Fibroblast of villous mesenchyme (primary cell): Measurements from ENCODE around the gene CD99. TPM values are rescaled to one million over a fixed set of nuclear protein-coding genes. Genes with fewer than 3 reads are reported as not detected.

Experiments used
- DNase-seq: peaks from one replicate; pipeline ENCODE4 v3.0.0-alpha.2; 2010; ENCODE audit warnings: low read depth
- H3K4me3 ChIP-seq: 2 replicates; pipeline ENCODE4 v1.5.1; 2011; ENCODE audit warnings: low read depth, mild to moderate bottlenecking, low read length
- CTCF ChIP-seq: IDR thresholded peaks from 2 replicates; pipeline ENCODE4 v1.5.1; 2012; ENCODE audit warnings: low read depth, mild to moderate bottlenecking, low read length; ENCODE audit not compliant: insufficient read depth
- total RNA-seq: library from RNA; depleted of rRNA; stranded (reverse); fragments of >200 nt; gene quantifications from 2 replicates; pipeline ENCODE4 v1.2.3, GENCODE V29; 2012

The CD99 gene, protein sequence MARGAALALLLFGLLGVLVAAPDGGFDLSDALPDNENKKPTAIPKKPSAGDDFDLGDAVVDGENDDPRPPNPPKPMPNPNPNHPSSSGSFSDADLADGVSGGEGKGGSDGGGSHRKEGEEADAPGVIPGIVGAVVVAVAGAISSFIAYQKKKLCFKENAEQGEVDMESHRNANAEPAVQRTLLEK
- 268 and 386 TPM in 2 replicates for total RNA-seq

DNA sequence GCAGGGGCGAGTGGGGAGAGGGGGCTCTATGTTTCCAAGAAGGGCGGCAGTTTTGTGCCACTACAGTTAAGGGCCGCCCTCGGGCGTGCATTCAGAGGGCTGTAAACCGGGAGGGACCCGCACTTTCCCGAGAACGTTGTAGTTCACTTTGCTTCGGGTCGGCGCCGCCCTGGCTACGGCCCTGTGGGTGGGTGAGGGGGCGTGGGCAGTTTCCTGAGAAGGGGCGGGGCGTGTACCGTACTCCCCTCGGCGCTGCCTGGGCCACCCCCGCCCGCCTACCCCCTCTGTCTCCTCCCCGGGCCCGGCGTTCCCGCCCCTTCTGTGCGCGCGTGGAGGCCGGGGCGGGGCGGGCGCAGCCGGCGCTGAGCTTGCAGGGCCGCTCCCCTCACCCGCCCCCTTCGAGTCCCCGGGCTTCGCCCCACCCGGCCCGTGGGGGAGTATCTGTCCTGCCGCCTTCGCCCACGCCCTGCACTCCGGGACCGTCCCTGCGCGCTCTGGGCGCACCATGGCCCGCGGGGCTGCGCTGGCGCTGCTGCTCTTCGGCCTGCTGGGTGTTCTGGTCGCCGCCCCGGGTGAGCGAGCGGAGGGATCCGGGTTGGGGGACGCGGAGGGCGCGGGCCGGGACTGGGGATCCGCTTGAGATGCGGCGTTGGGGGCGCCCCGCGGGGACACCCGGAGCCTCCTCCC lies at the start of gene CD99:
TSS of gene CD99 (plus strand) at position 440 of the 687 bp plus-strand sequence. CDS start at position 506, 66 bp downstream.
- no peak for TF ChIP-seq CTCF
- DNase-seq = peak; percentile 93

GRCh38 chrX:2642146-2642545 lies 48.9 kb upstream of the CD99 start:
- DNase-seq = no peak
- H3K4me3 ChIP-seq = no peak overlapping the region

More for the DNA sequence above, at the start of gene CD99:
- peak within 1 kb of the TSS; percentile 86 for H3K4me3 ChIP-seq

DNA sequence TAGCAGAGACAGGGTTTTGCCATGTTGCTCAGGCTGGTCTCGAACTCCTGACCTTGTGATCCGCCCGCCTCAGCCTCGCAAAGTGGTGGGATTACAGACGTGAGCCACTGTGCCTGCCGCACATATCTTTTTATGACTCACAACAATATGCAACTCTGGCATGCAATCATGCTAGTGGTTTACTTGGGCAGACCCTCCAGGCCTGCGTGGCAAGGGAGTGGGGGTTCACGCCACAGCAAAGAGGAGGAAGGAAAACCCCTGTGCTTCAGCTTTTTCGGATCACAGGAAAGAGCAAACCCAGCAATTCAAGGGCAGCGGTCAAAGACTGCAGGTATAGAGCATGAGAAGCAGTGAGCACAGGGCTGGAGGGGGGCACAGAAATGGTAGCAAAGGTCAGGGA lies 48.3 kb upstream of the CD99 start:
- H3K4me3 ChIP-seq = no peak overlapping the region
- TF ChIP-seq CTCF = no peak
- no peak for DNase-seq

More at GRCh38 chrX:2642146-2642545, 48.9 kb upstream of the CD99 start:
- no peak for TF ChIP-seq CTCF

DNA sequence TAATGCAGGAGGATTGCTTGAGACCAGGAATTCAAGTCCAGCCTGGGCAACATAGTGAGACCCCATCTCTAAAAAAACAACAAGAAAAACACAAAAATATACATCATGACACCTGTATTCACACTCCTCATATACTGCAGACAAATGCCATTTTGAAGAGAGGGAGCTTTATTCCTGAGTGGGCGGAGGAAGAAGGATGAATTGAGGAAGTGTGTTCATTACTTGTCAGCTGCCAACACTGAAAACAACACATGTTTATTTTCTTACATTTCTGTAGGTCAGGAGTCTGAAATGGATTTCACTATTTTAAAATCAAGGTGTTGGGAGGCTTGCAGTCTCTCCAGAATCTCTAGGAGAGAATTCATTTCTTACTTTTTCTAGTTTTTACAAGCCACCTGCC lies 47.2 kb upstream of the CD99 start:
- H3K4me3 ChIP-seq = no peak overlapping the region
- TF ChIP-seq CTCF = no peak
- no peak for DNase-seq

GRCh38 chrX:2645563-2645962 lies 45.5 kb upstream of the CD99 start:
- no peak for DNase-seq
- H3K4me3 ChIP-seq = no peak overlapping the region
- no peak for TF ChIP-seq CTCF

- no peak for TF ChIP-seq CTCF
- no peak for DNase-seq
- no peak overlapping the region for H3K4me3 ChIP-seq
Observed at GRCh38 chrX:2647627-2648026, 43.5 kb upstream of the CD99 start.
